Astrocyte of the spinal cord (primary cell): ENCODE measurements around the gene BMP7.

Experiments
- DNase-seq: peaks from one replicate; pipeline ENCODE4 v3.0.0; 2011; ENCODE audit warnings: low read depth, low spot score
- H3K4me3 ChIP-seq: 2 replicates; pipeline ENCODE4 v1.5.1; 2011; ENCODE audit warnings: low read depth, mild to moderate bottlenecking, low read length, moderate library complexity
- in situ Hi-C: cut with HindIII; loops from 2 replicates; pipeline ENCODE4 v1.10.0; 2017; ENCODE audit warnings: low sequenced_read_pairs
- TF ChIP-seq, protein P1 (sequence below): IDR thresholded peaks from 2 replicates; pipeline ENCODE4 v1.5.1; 2012; ENCODE audit warnings: low read depth, mild to moderate bottlenecking, low read length, inconsistent platforms

BMP7 gene

GRCh38 chr20:57173986-57174385, 92.5 kb downstream of the BMP7 start:
- no peak overlapping the region for H3K4me3 ChIP-seq
- DNase-seq, result no peak
- TF ChIP-seq, protein P1, sequence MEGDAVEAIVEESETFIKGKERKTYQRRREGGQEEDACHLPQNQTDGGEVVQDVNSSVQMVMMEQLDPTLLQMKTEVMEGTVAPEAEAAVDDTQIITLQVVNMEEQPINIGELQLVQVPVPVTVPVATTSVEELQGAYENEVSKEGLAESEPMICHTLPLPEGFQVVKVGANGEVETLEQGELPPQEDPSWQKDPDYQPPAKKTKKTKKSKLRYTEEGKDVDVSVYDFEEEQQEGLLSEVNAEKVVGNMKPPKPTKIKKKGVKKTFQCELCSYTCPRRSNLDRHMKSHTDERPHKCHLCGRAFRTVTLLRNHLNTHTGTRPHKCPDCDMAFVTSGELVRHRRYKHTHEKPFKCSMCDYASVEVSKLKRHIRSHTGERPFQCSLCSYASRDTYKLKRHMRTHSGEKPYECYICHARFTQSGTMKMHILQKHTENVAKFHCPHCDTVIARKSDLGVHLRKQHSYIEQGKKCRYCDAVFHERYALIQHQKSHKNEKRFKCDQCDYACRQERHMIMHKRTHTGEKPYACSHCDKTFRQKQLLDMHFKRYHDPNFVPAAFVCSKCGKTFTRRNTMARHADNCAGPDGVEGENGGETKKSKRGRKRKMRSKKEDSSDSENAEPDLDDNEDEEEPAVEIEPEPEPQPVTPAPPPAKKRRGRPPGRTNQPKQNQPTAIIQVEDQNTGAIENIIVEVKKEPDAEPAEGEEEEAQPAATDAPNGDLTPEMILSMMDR, result no peak
- in situ Hi-C loops, result no loop called here

DNA sequence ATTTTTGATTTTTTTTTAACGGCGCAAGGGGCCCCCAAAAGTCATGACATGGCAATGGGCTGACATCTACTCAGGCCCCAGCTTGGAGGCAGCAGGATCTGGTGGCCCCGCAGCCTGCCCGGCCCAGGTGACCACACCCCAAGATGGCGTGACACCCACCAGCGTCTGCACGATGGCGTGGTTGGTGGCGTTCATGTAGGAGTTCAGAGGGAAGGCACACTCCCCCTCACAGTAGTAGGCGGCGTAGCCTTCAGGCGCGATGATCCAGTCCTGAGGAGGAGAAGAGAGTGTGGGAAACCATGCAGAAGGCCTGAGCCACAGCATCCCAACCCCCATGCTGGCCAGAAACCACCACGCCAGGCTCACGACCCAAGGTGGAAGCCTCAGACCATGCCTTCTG, 93.4 kb downstream of the BMP7 start:
- in situ Hi-C loops, result no loop called here
- DNase-seq, result no peak
- H3K4me3 ChIP-seq, result no peak overlapping the region
- TF ChIP-seq, protein P1, result no peak

- TF ChIP-seq, protein P1, result no peak
- in situ Hi-C loops, result no loop called here
- DNase-seq, result no peak
- H3K4me3 ChIP-seq, result no peak overlapping the region
These were observed 96.1 kb downstream of the BMP7 start for GRCh38 chr20:57170343-57170742.

DNA sequence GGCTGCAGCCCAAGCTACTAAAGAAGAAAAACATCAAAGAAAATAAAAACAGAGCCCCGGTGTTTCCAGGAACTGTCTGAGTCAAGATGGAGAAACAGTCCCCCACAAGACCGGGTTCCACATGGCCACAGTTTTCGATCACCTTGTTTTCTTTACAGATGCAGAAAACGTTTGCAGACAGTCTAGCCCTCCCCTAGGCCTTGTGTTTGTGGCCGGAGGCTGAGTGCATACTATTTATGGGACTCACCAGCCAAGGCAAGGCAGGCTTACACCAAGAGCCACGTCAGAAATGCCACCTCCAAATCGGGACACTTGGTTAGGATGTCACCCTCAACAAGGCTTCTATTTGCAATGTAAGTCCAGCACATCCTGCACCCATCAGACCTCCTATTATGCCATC, 97.3 kb downstream of the BMP7 start:
- in situ Hi-C loops, result no loop called here
- TF ChIP-seq, protein P1, result no peak
- no peak for DNase-seq
- H3K4me3 ChIP-seq, result no peak overlapping the region

DNA sequence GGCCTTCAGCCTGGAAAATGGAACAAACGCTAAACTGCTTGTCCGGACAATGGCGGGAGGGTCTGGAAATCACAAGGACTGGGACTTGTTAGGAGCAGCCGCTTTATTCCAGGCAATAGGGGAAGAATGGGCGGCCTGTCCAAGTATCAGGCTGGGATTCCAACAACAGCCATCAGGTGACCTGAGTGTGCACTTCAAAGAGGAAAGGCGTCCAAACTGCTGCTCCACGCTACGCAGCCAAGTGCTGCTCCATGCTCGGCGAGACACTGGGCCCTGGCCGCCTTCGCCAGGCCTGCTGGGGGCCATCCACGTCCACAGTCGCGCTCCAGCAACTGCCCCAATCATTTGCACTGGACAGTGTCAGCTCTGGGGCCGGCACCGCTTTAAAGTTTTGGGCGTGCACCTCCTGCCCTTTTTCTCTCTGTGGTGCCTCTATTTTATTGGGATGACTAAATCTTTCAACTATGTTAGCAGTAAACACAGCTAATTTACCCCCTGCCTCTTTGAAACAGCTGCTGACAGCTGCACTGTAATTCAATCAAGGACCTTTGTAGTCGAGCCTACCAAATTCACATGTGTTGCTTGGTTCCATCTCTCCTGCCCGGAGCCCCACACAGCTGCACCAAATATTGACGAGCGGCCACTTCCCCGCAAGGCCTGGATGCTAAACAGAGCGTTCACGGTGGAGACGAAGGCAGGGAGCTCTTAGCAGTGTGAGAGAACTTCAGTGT, 98.3 kb downstream of the BMP7 start:
- TF ChIP-seq, protein P1, result no peak
- no peak overlapping the region for H3K4me3 ChIP-seq
- no peak for DNase-seq
- in situ Hi-C loops, result no loop called here

GRCh38 chr20:57167292-57167655, 99.2 kb downstream of the BMP7 start:
- H3K4me3 ChIP-seq, result no peak overlapping the region
- DNase-seq, result no peak
- TF ChIP-seq, protein P1, result no peak
- in situ Hi-C loops, result no loop called here
